K562 (cell line): ENCODE data around the gene TMA7B. TPM values are rescaled to one million over a fixed set of nuclear protein-coding genes. Genes with fewer than 3 reads are reported as not detected.
A peak's percentile ranks its signal among the peaks of the same experiment; 100 is the strongest.

Source experiments
- ATAC-seq: fragments of 200-7000 bp; cut with Tn5 transposase; 3 replicates; pipeline ENCODE4 v1.9.1; 2020; ENCODE audit warnings: moderate library complexity
- BruUV-seq: library from RNA; stranded (reverse); fragments of 400-500 nt; replicated peaks from 2 replicates; lab custom pipeline; 2021; lab: Mats Ljungman, UMichigan
- CTCF ChIA-PET: fragments of 300-600 bp; formaldehyde crosslinking; extraction: SDS; loops from one replicate; lab custom pipeline; 2021; ENCODE audit warnings: low intra/inter-chr PET ratio; lab: Yijun Ruan, JAX
- POLR2A ChIA-PET: fragments of 300-600, 350-650 bp; sonication (Branson Sonifier 250); formaldehyde crosslinking; extraction: SDS; loops from one replicate; lab custom pipeline; 2021; ENCODE audit warnings: antibody characterized with exemption, inconsistent platforms; lab: Yijun Ruan, JAX
- DNase-seq, 4 experiments: peaks; one replicate each; pipeline versions ENCODE4 v3.0.0 to v3.0.0-alpha.2; 2011 to 2018; ENCODE audit warnings: low spot score in 3 of 4, mixed read lengths in 3 of 4; ENCODE audit errors: extremely low read depth in 1 of 4
- FAIRE-seq: peaks from 2 replicates; lab custom pipeline; 2011; peaks lifted over from hg19 to GRCh38; lab: Jason Lieb, UNC
- H2AFZ ChIP-seq: 2 replicates; pipeline ENCODE4 v1.6.0; 2011; ENCODE audit warnings: low read depth, low read length, control low read depth, inconsistent platforms
- H3K27ac ChIP-seq: fragments of 200-600 bp; 3 replicates; pipeline ENCODE4 v1.8.0; 2011; ENCODE audit warnings: low read depth, mild to moderate bottlenecking, control low read depth, inconsistent platforms, low read length, moderate library complexity, mixed read lengths; ENCODE audit errors: extremely low read depth
- H3K27me3 ChIP-seq, 2 experiments: fragments of 300-600 bp in 1 of 2; 2 replicates in 1 of 2; 3 replicates in 1 of 2; pipeline versions ENCODE4 v1.6.0 to v1.8.0; 2011; ENCODE audit warnings: inconsistent platforms in 2 of 2, low read length in 2 of 2, mild to moderate bottlenecking in 1 of 2, mixed read lengths in 1 of 2, moderate library complexity in 1 of 2; ENCODE audit not compliant: control insufficient read depth in 2 of 2, insufficient read depth in 2 of 2
- H3K36me3 ChIP-seq: fragments of 300-600 bp; 3 replicates; pipeline ENCODE4 v1.8.0; 2011; ENCODE audit warnings: mild to moderate bottlenecking, low read length, inconsistent platforms; ENCODE audit not compliant: control insufficient read depth, insufficient read depth
- H3K4me1 ChIP-seq, 2 experiments: fragments of 200-600 bp in 1 of 2; replicated peaks in 1 of 2; 2 replicates in 1 of 2; 3 replicates in 1 of 2; pipeline versions ENCODE4 v1.5.1 to v1.8.0; 2011; ENCODE audit warnings: inconsistent platforms in 2 of 2, low read length in 2 of 2, mild to moderate bottlenecking in 1 of 2, mixed read lengths in 1 of 2, moderate library complexity in 1 of 2; ENCODE audit not compliant: control insufficient read depth in 2 of 2, insufficient read depth in 2 of 2
- H3K4me2 ChIP-seq: 2 replicates; pipeline ENCODE4 v1.6.1; 2011; ENCODE audit warnings: low read length, control low read depth, inconsistent platforms, mixed read lengths; ENCODE audit not compliant: insufficient read depth
- H3K4me3 ChIP-seq: fragments of 200-600 bp; sonication (generic), shearing (Covaris generic); 2 replicates; pipeline ENCODE4 v1.5.1; 2016; ENCODE audit warnings: control low read depth, inconsistent platforms
- H3K79me2 ChIP-seq: fragments of 200-600 bp; 3 replicates; pipeline ENCODE4 v1.8.0; 2011; ENCODE audit warnings: low read length, inconsistent platforms; ENCODE audit not compliant: control insufficient read depth, insufficient read depth
- H3K9ac ChIP-seq, 2 experiments: 2 replicates each; pipeline versions ENCODE4 v1.6.0 to v1.6.1; 2011; ENCODE audit warnings: low read depth in 2 of 2, low read length in 2 of 2, control low read depth in 1 of 2, inconsistent platforms in 1 of 2, mild to moderate bottlenecking in 1 of 2, mixed read lengths in 1 of 2; ENCODE audit not compliant: insufficient read depth in 1 of 2
- H3K9me1 ChIP-seq: one replicate; pipeline ENCODE4 v1.6.0; 2011; ENCODE audit warnings: inconsistent platforms, mild to moderate bottlenecking, low read length, moderate library complexity; ENCODE audit not compliant: control insufficient read depth, insufficient read depth
- H3K9me3 ChIP-seq: replicated peaks from 2 replicates; pipeline ENCODE4 v1.5.1; 2011; ENCODE audit warnings: low read depth, low read length, inconsistent platforms; ENCODE audit not compliant: control insufficient read depth, insufficient read depth
- H4K20me1 ChIP-seq: replicated peaks from 2 replicates; pipeline ENCODE4 v1.6.1; 2011; ENCODE audit warnings: low read length, inconsistent platforms, mixed read lengths; ENCODE audit not compliant: control insufficient read depth, insufficient read depth
- BRCA1 ChIP-seq, 2 experiments: fragments of 450-650 bp in 1 of 2; sonication (generic) in 1 of 2; formaldehyde crosslinking in 1 of 2; IDR thresholded peaks; 2 replicates each; pipeline versions ENCODE4 v1.5.0 to v1.6.1; 2017 to 2020; ENCODE audit warnings: mild to moderate bottlenecking in 1 of 2, missing genetic modification reagents in 1 of 2
- CC2D1A ChIP-seq: fragments of 450-650 bp; IDR thresholded peaks from 2 replicates; pipeline ENCODE4 v1.6.1; 2017; ENCODE audit warnings: mild to moderate bottlenecking
- DDX20 ChIP-seq: fragments of 450-650 bp; IDR thresholded peaks from 2 replicates; pipeline ENCODE4 v1.6.1; 2016; ENCODE audit warnings: missing genetic modification characterization, low read depth, mild to moderate bottlenecking, missing compliant biosample characterization, moderate library complexity
- ELF4 ChIP-seq: fragments of 450-650 bp; formaldehyde crosslinking; IDR thresholded peaks from 2 replicates; pipeline ENCODE4 v1.4.0; 2022; ENCODE audit warnings: missing genetic modification characterization
- EP300 ChIP-seq: IDR thresholded peaks from 2 replicates; pipeline ENCODE4 v1.6.1; 2012; ENCODE audit warnings: low read length, improper control_type of control experiment
- LEF1 ChIP-seq: fragments of 450-650 bp; IDR thresholded peaks from 2 replicates; pipeline ENCODE4 v1.6.1; 2016; ENCODE audit warnings: mild to moderate bottlenecking
- MYC ChIP-seq, 2 experiments: fragments of 250-450 bp in 1 of 2; sonication (Bioruptor Pico) in 1 of 2; IDR thresholded peaks; 2 replicates each; pipeline versions ENCODE4 v1.5.1 to v1.6.1; 2012 to 2021; ENCODE audit warnings: low read depth in 2 of 2, borderline replicate concordance in 1 of 2, improper control_type of control experiment in 1 of 2, low read length in 1 of 2, mild to moderate bottlenecking in 1 of 2, moderate library complexity in 1 of 2
- NUFIP1 ChIP-seq: fragments of 450-650 bp; IDR thresholded peaks from 2 replicates; pipeline ENCODE4 v1.6.1; 2018; ENCODE audit not compliant: partially characterized antibody
- PCBP1 ChIP-seq: fragments of 200-400 bp; formaldehyde crosslinking; IDR thresholded peaks from 2 replicates; pipeline ENCODE4 v1.6.1; 2018; ENCODE audit warnings: mild to moderate bottlenecking, low read depth, low read length; ENCODE audit not compliant: poor library complexity, severe bottlenecking
- TSC22D4 ChIP-seq: fragments of 450-650 bp; IDR thresholded peaks from 2 replicates; pipeline ENCODE4 v1.6.1; 2016; ENCODE audit warnings: missing genetic modification characterization, missing biosample characterization, control low read depth
- ZEB2 ChIP-seq: fragments of 450-650 bp; IDR thresholded peaks from 2 replicates; pipeline ENCODE4 v1.6.1; 2016
- ZNF146 ChIP-seq: IDR thresholded peaks from one replicate; pipeline ENCODE4 v1.6.1; 2018; ENCODE audit warnings: missing compliant biosample characterization; ENCODE audit not compliant: unreplicated experiment
- ZNF23 ChIP-seq: fragments of 250-450 bp; sonication (Bioruptor Pico); IDR thresholded peaks from 2 replicates; pipeline ENCODE4 v1.4.0; 2020; ENCODE audit warnings: mild to moderate bottlenecking
- ZNF24 ChIP-seq: fragments of 450-650 bp; IDR thresholded peaks from 2 replicates; pipeline ENCODE4 v1.6.1; 2016
- ZNF766 ChIP-seq: fragments of 200-800 bp; sonication (Bioruptor generic); conservative IDR thresholded peaks from 2 replicates; pipeline ENCODE4 v1.6.1; 2016; ENCODE audit warnings: missing genetic modification characterization, missing compliant biosample characterization
- ZZZ3 ChIP-seq: fragments of 450-650 bp; IDR thresholded peaks from 2 replicates; pipeline ENCODE4 v1.6.1; 2016; ENCODE audit warnings: antibody characterized with exemption, mild to moderate bottlenecking, moderate library complexity
- WGBS: fragments of 100-300 bp; shearing (Covaris generic); methylation state at CpG from one replicate; pipeline ENCODE4 v1.1.6; 2016; ENCODE audit warnings: low coverage, mixed read lengths; ENCODE audit not compliant: insufficient coverage; ENCODE audit errors: missing lambda C conversion rate; 5-methylcytosine and 5-hydroxymethylcytosine counted together
- in situ Hi-C: fragments of 300-500 bp; cut with MboI; formaldehyde crosslinking; loops from 4 replicates; pipeline ENCODE4 v1.15.0; 2018; ENCODE audit warnings: inconsistent platforms, mixed read lengths
- intact Hi-C: fragments of 100-400 bp; cut with micrococcal nuclease; formaldehyde crosslinking; loops from 2 replicates; pipeline ENCODE4 v1.14.2; 2022
- polyA plus RNA-seq, 8 experiments: library from polyadenylated mRNA; depleted of rRNA in 4 of 8; stranded (reverse) in 5 of 8; unstranded in 3 of 8; fragments of >200 nt; fragmentation: Nextera tagmentation in 2 of 8; fragmentation: Illumina TruSeq in 1 of 8; extraction: Ambion mirVana in 2 of 8; extraction: Trizol in 1 of 8; gene quantifications; 2 replicates each; pipeline versions ENCODE4 v1.2.1 to v1.2.3, GENCODE V29; 2011 to 2014; ENCODE audit warnings: inconsistent platforms in 1 of 8, missing spikeins in 1 of 8
- total RNA-seq, 7 experiments: library from RNA; depleted of rRNA in 6 of 7; stranded (reverse); fragments of >200 nt in 6 of 7; fragmentation: Illumina TruSeq in 2 of 7; extraction: Trizol in 2 of 7; gene quantifications; 2 replicates each; pipeline versions ENCODE4 v1.2.1 to v1.2.3, GENCODE V29; 2011 to 2021; ENCODE audit warnings: low replicate concordance in 1 of 7
- TF ChIP-seq, protein P1 (sequence below): fragments of 200-800 bp; sonication (Bioruptor generic); IDR thresholded peaks from 2 replicates; pipeline ENCODE4 v1.6.1; 2016; ENCODE audit warnings: missing genetic modification characterization, missing compliant biosample characterization
- TF ChIP-seq, protein P2 (sequence below): fragments of 450-650 bp; IDR thresholded peaks from 2 replicates; pipeline ENCODE4 v1.6.1; 2016; ENCODE audit warnings: missing biosample characterization, missing genetic modification characterization

The TMA7B gene
- total and polyA plus RNA-seq, 9 of the 15 experiments (the other 6 are each of a cell fraction or from before 2014, with no cell fraction given) = 5.6 to 14.2 (median 11.8) TPM

DNA sequence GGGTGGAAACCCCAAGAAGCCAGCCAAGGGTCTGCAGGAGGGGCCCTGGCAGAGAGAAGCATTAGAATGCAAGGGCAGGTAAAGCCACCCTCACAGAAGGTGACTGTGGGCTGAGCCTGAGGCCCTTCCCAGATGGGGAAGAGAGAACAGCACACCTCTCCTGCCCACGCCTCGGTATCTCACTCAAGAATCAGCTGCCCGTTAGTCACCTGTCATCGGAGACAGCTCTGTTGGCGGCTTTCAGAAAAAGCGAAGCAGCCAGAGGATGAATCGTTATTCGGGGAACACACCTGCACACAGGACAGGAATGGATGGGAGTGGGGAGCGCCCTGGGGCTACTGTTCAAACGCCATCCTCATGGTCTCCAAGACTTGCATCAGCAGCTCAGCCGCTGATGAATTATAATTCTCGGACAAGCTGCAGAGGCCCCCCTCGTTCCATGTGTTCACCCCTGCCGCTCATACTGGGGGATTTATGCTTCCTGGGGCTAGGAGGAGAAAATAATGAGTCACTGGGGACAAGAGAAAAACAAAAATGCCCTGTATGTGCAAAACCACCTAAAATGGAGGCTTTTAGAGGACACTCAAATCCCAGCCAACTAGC lies 21.6 kb upstream of the TMA7B start:
- WGBS = 22% methylated on average over 14 of the region's 14 CpGs
- H3K36me3 ChIP-seq = no peaks in the 10 kb centered on the region
- H3K27ac ChIP-seq = peak overlapping the region; percentile 52; the same call in 2 of the 3 replicates
- peak overlapping the region; percentile 20 to 63; a peak in 2 of 4 replicates for H3K9ac ChIP-seq
- in situ Hi-C loops (no loop called here), intact Hi-C loops (no loop called here)
- peak overlapping the region; percentile 68 for H2AFZ ChIP-seq
- ATAC-seq = peak; percentile 36
- ChIA-PET POLR2A (interaction anchor here (0.6 kb wide), 1 partner anchor 1169 kb away, joined by 3 read pairs; no protein-coding TSS in a partner anchor), CTCF (no interaction called here)
- peaks cover 9% of the 10 kb centered on the region; the same call in 1 of the 3 replicates for H3K79me2 ChIP-seq
- peak in 3 of 4 experiments; percentile 27 to 31 (median 29) for DNase-seq
- peak overlapping the region; percentile 55 for H3K4me2 ChIP-seq
- H3K9me1 ChIP-seq = no peaks in the 10 kb centered on the region
- H3K4me3 ChIP-seq = no peak overlapping the region
- H4K20me1 ChIP-seq = no peaks in the 10 kb centered on the region
- H3K27me3 ChIP-seq = no peaks in the 10 kb centered on the region
- peak; percentile 63 for FAIRE-seq
- no TSS peak for BruUV-seq
- H3K4me1 ChIP-seq = peaks cover 13 to 58% of the 10 kb centered on the region in 2 experiments
- H3K9me3 ChIP-seq = no peaks in the 10 kb centered on the region
- TF ChIP-seq PCBP1 (no peak), ZNF146 (no peak), NUFIP1 (no peak), MYC (IDR thresholded peaks at IDR 0.05; ENCODE audit: low read depth, low read length) (peak; percentile 50; the same call in 1 of the 2 replicates), MYC (CRISPR knock-in tag; IDR thresholded peaks at IDR 0.05; ENCODE audit: borderline replicate concordance, low read depth) (no peak), ZZZ3 (no peak), LEF1 (no peak), CC2D1A (no peak), ZNF766 (CRISPR knock-in tag) (no peak), EP300 (0 out of 2 replicates have a peak, but pooled peaks have one; percentile 46), ZNF23 (no peak), BRCA1 (IDR thresholded peaks at IDR 0.05) (no peak), BRCA1 (CRISPR knock-in tag; IDR thresholded peaks at IDR 0.05) (no peak), TSC22D4 (tag) (no peak), ELF4 (CRISPR knock-in tag) (no peak), ZNF24 (no peak), ZEB2 (peak; percentile 88), DDX20 (tag) (no peak)
- TF ChIP-seq, protein P1, sequence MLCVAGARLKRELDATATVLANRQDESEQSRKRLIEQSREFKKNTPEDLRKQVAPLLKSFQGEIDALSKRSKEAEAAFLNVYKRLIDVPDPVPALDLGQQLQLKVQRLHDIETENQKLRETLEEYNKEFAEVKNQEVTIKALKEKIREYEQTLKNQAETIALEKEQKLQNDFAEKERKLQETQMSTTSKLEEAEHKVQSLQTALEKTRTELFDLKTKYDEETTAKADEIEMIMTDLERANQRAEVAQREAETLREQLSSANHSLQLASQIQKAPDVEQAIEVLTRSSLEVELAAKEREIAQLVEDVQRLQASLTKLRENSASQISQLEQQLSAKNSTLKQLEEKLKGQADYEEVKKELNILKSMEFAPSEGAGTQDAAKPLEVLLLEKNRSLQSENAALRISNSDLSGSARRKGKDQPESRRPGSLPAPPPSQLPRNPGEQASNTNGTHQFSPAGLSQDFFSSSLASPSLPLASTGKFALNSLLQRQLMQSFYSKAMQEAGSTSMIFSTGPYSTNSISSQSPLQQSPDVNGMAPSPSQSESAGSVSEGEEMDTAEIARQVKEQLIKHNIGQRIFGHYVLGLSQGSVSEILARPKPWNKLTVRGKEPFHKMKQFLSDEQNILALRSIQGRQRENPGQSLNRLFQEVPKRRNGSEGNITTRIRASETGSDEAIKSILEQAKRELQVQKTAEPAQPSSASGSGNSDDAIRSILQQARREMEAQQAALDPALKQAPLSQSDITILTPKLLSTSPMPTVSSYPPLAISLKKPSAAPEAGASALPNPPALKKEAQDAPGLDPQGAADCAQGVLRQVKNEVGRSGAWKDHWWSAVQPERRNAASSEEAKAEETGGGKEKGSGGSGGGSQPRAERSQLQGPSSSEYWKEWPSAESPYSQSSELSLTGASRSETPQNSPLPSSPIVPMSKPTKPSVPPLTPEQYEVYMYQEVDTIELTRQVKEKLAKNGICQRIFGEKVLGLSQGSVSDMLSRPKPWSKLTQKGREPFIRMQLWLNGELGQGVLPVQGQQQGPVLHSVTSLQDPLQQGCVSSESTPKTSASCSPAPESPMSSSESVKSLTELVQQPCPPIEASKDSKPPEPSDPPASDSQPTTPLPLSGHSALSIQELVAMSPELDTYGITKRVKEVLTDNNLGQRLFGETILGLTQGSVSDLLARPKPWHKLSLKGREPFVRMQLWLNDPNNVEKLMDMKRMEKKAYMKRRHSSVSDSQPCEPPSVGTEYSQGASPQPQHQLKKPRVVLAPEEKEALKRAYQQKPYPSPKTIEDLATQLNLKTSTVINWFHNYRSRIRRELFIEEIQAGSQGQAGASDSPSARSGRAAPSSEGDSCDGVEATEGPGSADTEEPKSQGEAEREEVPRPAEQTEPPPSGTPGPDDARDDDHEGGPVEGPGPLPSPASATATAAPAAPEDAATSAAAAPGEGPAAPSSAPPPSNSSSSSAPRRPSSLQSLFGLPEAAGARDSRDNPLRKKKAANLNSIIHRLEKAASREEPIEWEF = no peak
- TF ChIP-seq, protein P2, sequence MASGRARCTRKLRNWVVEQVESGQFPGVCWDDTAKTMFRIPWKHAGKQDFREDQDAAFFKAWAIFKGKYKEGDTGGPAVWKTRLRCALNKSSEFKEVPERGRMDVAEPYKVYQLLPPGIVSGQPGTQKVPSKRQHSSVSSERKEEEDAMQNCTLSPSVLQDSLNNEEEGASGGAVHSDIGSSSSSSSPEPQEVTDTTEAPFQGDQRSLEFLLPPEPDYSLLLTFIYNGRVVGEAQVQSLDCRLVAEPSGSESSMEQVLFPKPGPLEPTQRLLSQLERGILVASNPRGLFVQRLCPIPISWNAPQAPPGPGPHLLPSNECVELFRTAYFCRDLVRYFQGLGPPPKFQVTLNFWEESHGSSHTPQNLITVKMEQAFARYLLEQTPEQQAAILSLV (tag) = no peak
